ENCODE data around the gene NME7.

The NME7 gene

DNA sequence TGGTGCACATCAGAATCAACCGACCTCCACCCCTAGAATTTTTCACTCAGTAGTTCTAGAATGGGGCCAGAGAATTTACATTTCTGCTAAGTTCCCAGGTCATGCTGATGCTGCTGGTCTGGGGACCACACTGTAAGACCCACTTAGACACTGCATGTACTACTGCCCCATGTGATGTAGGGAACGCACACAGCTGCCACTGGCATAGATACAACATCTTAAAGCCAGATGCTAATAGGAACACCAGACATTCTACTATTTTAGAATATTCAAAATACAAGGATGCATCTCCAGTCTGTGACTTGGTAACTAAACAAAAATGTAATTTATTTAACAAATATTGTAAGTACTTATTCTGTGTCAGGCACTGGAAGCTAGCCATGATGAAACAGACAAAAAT lies 275.2 kb downstream of the NME7 start:
- DNase-seq (ENCODE audit: low read depth): no peak
- TF ChIP-seq CTCF (IDR thresholded peaks at IDR 0.05; ENCODE audit: insufficient read depth, low read depth, low read length, missing control alignments): no peak
- H3K4me3 ChIP-seq (ENCODE audit: low read length): no peak overlapping the region

DNA sequence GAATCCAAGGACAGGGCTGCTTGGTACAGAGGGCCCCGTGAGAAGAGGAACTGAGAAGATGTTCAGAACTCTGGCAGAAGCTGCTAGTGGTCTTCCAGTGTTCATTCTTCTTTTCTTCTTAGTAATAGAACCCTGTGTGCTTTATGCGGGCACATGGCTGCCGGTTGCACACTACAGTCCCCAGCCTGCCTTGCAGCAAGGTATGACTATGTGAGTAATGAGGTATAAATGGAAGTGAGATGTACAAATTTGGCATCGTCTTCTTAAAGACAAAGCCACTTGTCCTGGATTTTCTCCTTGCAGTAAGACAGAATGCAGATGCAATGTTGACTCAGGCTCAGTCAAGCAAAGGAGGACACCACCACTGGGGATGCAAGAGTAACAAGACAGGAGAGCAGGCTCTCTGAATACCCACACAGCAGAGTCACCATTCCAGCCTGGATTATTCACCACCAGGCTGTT lies 276.1 kb downstream of the NME7 start:
- no peak overlapping the region for H3K4me3 ChIP-seq (ENCODE audit: low read length)
- no peak for TF ChIP-seq CTCF (IDR thresholded peaks at IDR 0.05; ENCODE audit: insufficient read depth, low read depth, low read length, missing control alignments)
- peak; percentile 59 for DNase-seq (ENCODE audit: low read depth)

- no peak for DNase-seq (ENCODE audit: low read depth)
- no peak overlapping the region for H3K4me3 ChIP-seq (ENCODE audit: low read length)
- TF ChIP-seq CTCF (IDR thresholded peaks at IDR 0.05; ENCODE audit: insufficient read depth, low read depth, low read length, missing control alignments): no peak
These were observed 276.7 kb downstream of the NME7 start for GRCh38 chr1:169090900-169091311.

DNA sequence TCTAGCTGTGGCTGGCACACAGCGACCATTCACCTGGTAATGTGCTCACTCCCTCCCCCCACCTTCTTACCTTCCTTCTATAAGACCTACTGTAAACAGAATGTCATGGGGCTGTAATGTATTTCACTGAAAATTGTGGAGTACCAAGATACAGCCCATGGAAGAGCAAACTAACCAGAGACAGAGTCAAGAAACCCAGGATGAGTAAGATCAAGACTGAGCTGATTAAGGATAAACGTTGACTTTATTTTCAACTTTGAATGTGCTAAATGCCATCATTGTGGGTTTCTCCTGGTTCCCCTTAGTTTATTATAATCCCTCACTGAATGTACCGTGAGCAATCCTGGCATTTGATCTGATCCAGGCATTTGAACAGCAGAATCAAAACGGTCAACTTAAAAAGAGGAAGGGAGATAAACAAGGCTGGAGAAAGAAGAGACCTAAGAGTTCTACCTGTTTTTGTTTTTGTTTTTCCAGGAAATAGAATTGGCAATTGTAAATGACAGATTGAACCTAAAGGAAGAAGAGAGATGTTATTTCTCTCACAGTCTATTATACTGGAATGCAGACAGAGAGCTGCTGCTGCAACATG lies 277.2 kb downstream of the NME7 start:
- DNase-seq (ENCODE audit: low read depth): no peak
- no peak overlapping the region for H3K4me3 ChIP-seq (ENCODE audit: low read length)
- no peak for TF ChIP-seq CTCF (IDR thresholded peaks at IDR 0.05; ENCODE audit: insufficient read depth, low read depth, low read length, missing control alignments)

DNA sequence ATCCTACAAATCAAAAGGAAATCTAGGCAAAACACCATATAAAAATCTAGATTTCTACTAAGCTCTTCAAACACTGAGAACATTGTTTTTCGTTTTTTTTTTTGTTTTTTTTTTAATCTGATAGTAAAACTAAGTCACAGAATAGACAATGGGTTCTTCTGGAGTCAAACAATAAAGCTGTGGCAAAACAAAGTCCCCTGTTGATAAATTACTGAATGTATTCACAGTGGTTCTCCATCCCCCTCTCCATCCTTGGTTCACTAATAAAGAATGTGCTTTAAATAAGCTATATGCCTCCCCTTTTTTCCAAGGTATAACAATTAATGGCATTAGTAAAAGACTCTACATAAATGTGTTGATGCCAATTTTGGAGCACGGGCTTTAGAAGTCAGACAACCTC lies 277.8 kb downstream of the NME7 start:
- no peak for DNase-seq (ENCODE audit: low read depth)
- no peak for TF ChIP-seq CTCF (IDR thresholded peaks at IDR 0.05; ENCODE audit: insufficient read depth, low read depth, low read length, missing control alignments)
- H3K4me3 ChIP-seq (ENCODE audit: low read length): no peak overlapping the region

- no peak overlapping the region for H3K4me3 ChIP-seq (ENCODE audit: low read length)
- DNase-seq (ENCODE audit: low read depth): no peak
- no peak for TF ChIP-seq CTCF (IDR thresholded peaks at IDR 0.05; ENCODE audit: insufficient read depth, low read depth, low read length, missing control alignments)
These were observed 279.7 kb downstream of the NME7 start for GRCh38 chr1:169087876-169088275.

Measured in epithelial cell of esophagus (primary cell).